Panc1 (cell line): Measurements from ENCODE around the gene OSBP2. TPM values are rescaled to one million over a fixed set of nuclear protein-coding genes. Genes with fewer than 3 reads are reported as not detected.

Experiments
- ATAC-seq: fragments of 200-7000 bp; cut with Tn5 transposase; 2 replicates; pipeline ENCODE4 v1.9.1; 2020; ENCODE audit warnings: mild to moderate bottlenecking, moderate library complexity
- BruUV-seq: library from RNA; stranded (reverse); fragments of 400-500 nt; replicated peaks from 2 replicates; lab custom pipeline; 2021; lab: Mats Ljungman, UMichigan
- CTCF ChIA-PET: fragments of 300-600 bp; sonication (Branson Sonifier 250); formaldehyde crosslinking; loops from one replicate; lab custom pipeline; 2022; ENCODE audit warnings: antibody characterized with exemption; lab: Charles Lee
- POLR2A ChIA-PET: fragments of 300-600 bp; sonication (Branson Sonifier 250); formaldehyde crosslinking; loops from one replicate; lab custom pipeline; 2022; ENCODE audit warnings: antibody characterized with exemption; lab: Charles Lee
- DNase-seq: peaks from one replicate; pipeline ENCODE4 v3.0.0-alpha.2; 2010; ENCODE audit warnings: low read depth, low spot score
- H3K27ac ChIP-seq: 2 replicates; pipeline ENCODE4 v1.5.1; 2011; ENCODE audit warnings: mild to moderate bottlenecking, low read length, inconsistent platforms
- H3K27me3 ChIP-seq: fragments of 200-500 bp; sonication (Bioruptor generic); 2 replicates; pipeline ENCODE4 v1.6.0; 2014; ENCODE audit warnings: low read length, inconsistent platforms; ENCODE audit not compliant: control insufficient read depth, insufficient read depth
- H3K36me3 ChIP-seq: fragments of 200-500 bp; sonication (Bioruptor generic); 2 replicates; pipeline ENCODE4 v1.5.1; 2014; ENCODE audit warnings: inconsistent platforms, mild to moderate bottlenecking, low read length, moderate library complexity; ENCODE audit not compliant: control insufficient read depth, insufficient read depth
- H3K4me1 ChIP-seq: 2 replicates; pipeline ENCODE4 v1.5.1; 2011; ENCODE audit warnings: inconsistent platforms, mild to moderate bottlenecking, low read length, moderate library complexity; ENCODE audit not compliant: control insufficient read depth, insufficient read depth
- H3K4me3 ChIP-seq, 2 experiments: 2 replicates each; pipeline ENCODE4 v1.5.1; 2011 to 2012; ENCODE audit warnings: low read depth in 2 of 2, low read length in 2 of 2, mild to moderate bottlenecking in 2 of 2, inconsistent platforms in 1 of 2, moderate library complexity in 1 of 2
- H3K9me3 ChIP-seq: fragments of 200-500 bp; sonication (Bioruptor generic); 2 replicates; pipeline ENCODE4 v1.5.1; 2014; ENCODE audit warnings: low read depth, mild to moderate bottlenecking, inconsistent platforms, low read length, moderate library complexity; ENCODE audit not compliant: control insufficient read depth, insufficient read depth
- CTCF ChIP-seq: fragments of 450-650 bp; IDR thresholded peaks from 2 replicates; pipeline ENCODE4 v1.5.1; 2017; ENCODE audit warnings: mild to moderate bottlenecking
- POLR2AphosphoS5 ChIP-seq: IDR thresholded peaks from 2 replicates; pipeline ENCODE4 v1.6.1; 2012; ENCODE audit warnings: mild to moderate bottlenecking, low read depth, low read length, moderate library complexity
- REST ChIP-seq, 2 experiments: IDR thresholded peaks; 2 replicates each; pipeline ENCODE4 v1.6.1; 2011 to 2012; ENCODE audit warnings: low read depth in 2 of 2, control low read depth in 1 of 2, low read length in 1 of 2, mild to moderate bottlenecking in 1 of 2, moderate library complexity in 1 of 2; ENCODE audit not compliant: insufficient read depth in 1 of 2
- SIN3A ChIP-seq: IDR thresholded peaks from 2 replicates; pipeline ENCODE4 v1.6.1; 2012; ENCODE audit warnings: low read depth, mild to moderate bottlenecking, low read length, moderate library complexity, borderline replicate concordance; ENCODE audit not compliant: insufficient read depth
- TCF7L2 ChIP-seq: IDR thresholded peaks from 2 replicates; pipeline ENCODE4 v1.6.1; 2011; ENCODE audit warnings: mild to moderate bottlenecking, low read depth, low read length, inconsistent platforms
- in situ Hi-C: cut with HindIII; loops from 2 replicates; pipeline ENCODE4 v1.10.0; 2016; ENCODE audit warnings: low sequenced_read_pairs, low pct_unique_long_range_greater_than_20kb
- intact Hi-C: fragments of 100-400 bp; cut with micrococcal nuclease; formaldehyde crosslinking; loops from one replicate; pipeline ENCODE4 v1.10.0; 2022; ENCODE audit not compliant: unreplicated experiment
- total RNA-seq: library from RNA; stranded (reverse); gene quantifications from one replicate; pipeline ENCODE4 v1.2.1, GENCODE V29; 2021; ENCODE audit not compliant: unreplicated experiment

The OSBP2 gene
- total RNA-seq, 1 experiment from 2014 or later = 4.7 TPM

- Histone ChIP-seq H3K36me3 (no peaks in the 10 kb centered on the region), H3K9me3 (no peaks in the 10 kb centered on the region), H3K4me1 (no peaks in the 10 kb centered on the region), H3K27ac (no peak overlapping the region), H3K4me3 (no peak overlapping the region), H3K27me3 (no peaks in the 10 kb centered on the region)
- no TSS peak for BruUV-seq
- in situ Hi-C loops = no loop called here
- TF ChIP-seq REST (IDR thresholded peaks at IDR 0.05; ENCODE audit: insufficient read depth in 1 of 2, low read depth in 2 of 2, low read length in 1 of 2) (no peak), POLR2AphosphoS5 (no peak), CTCF (no peak), TCF7L2 (no peak), SIN3A (no peak)
- no peak for ATAC-seq
- intact Hi-C loops = no loop called here
- DNase-seq = no peak
- ChIA-PET CTCF (no interaction called here), POLR2A (no interaction called here)
Measured at GRCh38 chr22:30857791-30858190, 163.1 kb downstream of the OSBP2 start.

- Histone ChIP-seq H3K4me1 (no peaks in the 10 kb centered on the region), H3K9me3 (no peaks in the 10 kb centered on the region), H3K36me3 (no peaks in the 10 kb centered on the region), H3K27me3 (no peaks in the 10 kb centered on the region), H3K4me3 (no peak overlapping the region), H3K27ac (no peak overlapping the region)
- intact Hi-C loops = no loop called here
- ChIA-PET POLR2A (no interaction called here), CTCF (no interaction called here)
- BruUV-seq = no TSS peak
- TF ChIP-seq REST (IDR thresholded peaks at IDR 0.05; ENCODE audit: insufficient read depth in 1 of 2, low read depth in 2 of 2, low read length in 1 of 2) (no peak), CTCF (no peak), SIN3A (no peak), TCF7L2 (no peak), POLR2AphosphoS5 (no peak)
- DNase-seq (no peak), ATAC-seq (no peak)
- in situ Hi-C loops = no loop called here
Measured at GRCh38 chr22:30858976-30859713, 164.5 kb downstream of the OSBP2 start.
